PFSK-1 (cell line): Measurements from ENCODE around the gene TASP1.

Source experiments
- FOXP2 ChIP-seq: optimal IDR thresholded peaks from 2 replicates; pipeline ENCODE3; 2011; ENCODE audit warnings: borderline replicate concordance, control low read depth, inconsistent platforms; ENCODE audit not compliant: insufficient read depth; ENCODE audit errors: extremely low read length, extremely low read depth
- POLR2AphosphoS5 ChIP-seq: IDR thresholded peaks from 2 replicates; pipeline ENCODE4 v1.6.1; 2012; ENCODE audit warnings: low read depth, mild to moderate bottlenecking, control low read depth, low read length, moderate library complexity
- REST ChIP-seq, 2 experiments: IDR thresholded peaks; 2 replicates each; pipeline versions ENCODE4 v1.6.1 to v1.8.0; 2011 to 2012; ENCODE audit warnings: low read depth in 2 of 2, low read length in 2 of 2, control low read depth in 1 of 2, inconsistent platforms in 1 of 2, mild to moderate bottlenecking in 1 of 2, moderate library complexity in 1 of 2; ENCODE audit not compliant: insufficient read depth in 1 of 2
- SIN3A ChIP-seq: IDR thresholded peaks from 2 replicates; pipeline ENCODE4 v1.6.1; 2012; ENCODE audit warnings: mild to moderate bottlenecking, low read length, moderate library complexity, borderline replicate concordance; ENCODE audit not compliant: insufficient read depth
- TAF1 ChIP-seq: IDR thresholded peaks from 2 replicates; pipeline ENCODE4 v1.6.1; 2012; ENCODE audit warnings: low read length, control low read depth, borderline replicate concordance; ENCODE audit not compliant: insufficient read depth

The TASP1 gene

DNA sequence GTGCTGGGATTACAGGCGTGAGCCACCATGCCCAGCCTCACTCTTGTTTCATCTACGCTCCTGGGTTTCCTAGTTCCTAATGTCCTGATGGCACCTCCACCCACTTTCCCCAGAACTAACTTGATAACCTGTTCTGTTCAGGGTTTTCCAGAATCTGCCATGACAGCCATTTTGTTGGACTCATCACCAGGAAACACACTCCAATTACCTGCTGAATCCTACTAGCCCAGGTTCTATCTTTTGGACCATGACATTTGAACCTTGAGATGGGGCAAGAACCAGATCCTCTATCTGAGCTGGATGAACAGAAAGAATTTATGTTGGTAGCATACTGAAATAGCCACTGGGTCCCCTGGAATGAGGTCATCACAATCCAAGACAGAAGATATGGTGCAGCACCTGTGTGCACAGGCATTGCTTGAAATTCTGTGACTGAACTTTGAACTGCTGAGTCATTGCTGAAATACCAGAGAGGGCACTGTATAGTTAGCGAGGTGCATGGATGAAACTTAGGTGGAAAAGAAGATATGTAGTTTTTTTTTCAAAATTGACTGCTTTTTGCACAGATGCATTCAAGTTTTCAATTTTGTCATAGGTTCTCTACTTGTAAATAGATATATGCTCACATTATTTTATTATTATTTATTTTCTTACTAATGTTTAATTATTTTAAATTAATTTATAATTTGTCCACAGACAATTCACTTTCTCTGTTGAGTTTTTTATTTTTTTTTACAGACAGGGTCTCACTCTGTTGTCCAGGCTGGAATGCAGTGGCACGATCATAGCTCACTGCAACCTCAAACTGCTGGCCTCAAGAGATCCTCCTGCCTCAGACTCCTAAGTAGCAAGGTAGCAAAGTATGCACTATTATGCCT, 42.8 kb upstream of the TASP1 start:
- TF ChIP-seq POLR2AphosphoS5 = no peak
- TF ChIP-seq TAF1 = no peak
- TF ChIP-seq SIN3A = no peak
- no peak for TF ChIP-seq REST (IDR thresholded peaks at IDR 0.05; ENCODE audit: insufficient read depth in 1 of 2, low read depth in 2 of 2, low read length in 2 of 2)
- TF ChIP-seq FOXP2 = no peak

- TF ChIP-seq TAF1 = no peak
- no peak for TF ChIP-seq SIN3A
- no peak for TF ChIP-seq POLR2AphosphoS5
- no peak for TF ChIP-seq REST (IDR thresholded peaks at IDR 0.05; ENCODE audit: insufficient read depth in 1 of 2, low read depth in 2 of 2, low read length in 2 of 2)
- TF ChIP-seq FOXP2 = no peak
These were observed 40.2 kb upstream of the TASP1 start for GRCh38 chr20:13678944-13679343.

GRCh38 chr20:13677241-13677640, 38.5 kb upstream of the TASP1 start:
- TF ChIP-seq POLR2AphosphoS5 = no peak
- TF ChIP-seq SIN3A = no peak
- no peak for TF ChIP-seq REST (IDR thresholded peaks at IDR 0.05; ENCODE audit: insufficient read depth in 1 of 2, low read depth in 2 of 2, low read length in 2 of 2)
- TF ChIP-seq TAF1 = no peak
- no peak for TF ChIP-seq FOXP2

- no peak for TF ChIP-seq REST (IDR thresholded peaks at IDR 0.05; ENCODE audit: insufficient read depth in 1 of 2, low read depth in 2 of 2, low read length in 2 of 2)
- TF ChIP-seq POLR2AphosphoS5 = no peak
- no peak for TF ChIP-seq FOXP2
- TF ChIP-seq SIN3A = no peak
- TF ChIP-seq TAF1 = no peak
These were observed 38.0 kb upstream of the TASP1 start for GRCh38 chr20:13676682-13677081.
